H9 (cell line): ENCODE results near the gene MRC2. TPM values are rescaled to one million over a fixed set of nuclear protein-coding genes. Genes with fewer than 3 reads are reported as not detected.

Experiments
- DNase-seq: peaks from one replicate; pipeline ENCODE4 v3.0.0-alpha.2; 2017
- H2AFZ ChIP-seq: one replicate; pipeline ENCODE4 v1.6.1; 2013; ENCODE audit warnings: mild to moderate bottlenecking, low read length, control low read depth, moderate library complexity
- H2AK5ac ChIP-seq: 2 replicates; pipeline ENCODE4 v1.6.1; 2013; ENCODE audit warnings: low read length, control low read depth, mixed read lengths; ENCODE audit not compliant: insufficient read length
- H2BK120ac ChIP-seq: one replicate; pipeline ENCODE4 v1.6.1; 2013; ENCODE audit warnings: low read depth, mild to moderate bottlenecking, low read length, control low read depth, inconsistent platforms; ENCODE audit not compliant: poor library complexity, severe bottlenecking
- H2BK12ac ChIP-seq: 2 replicates; pipeline ENCODE4 v1.6.1; 2013; ENCODE audit warnings: low read length, control low read depth, mixed read lengths, low read depth; ENCODE audit not compliant: insufficient read length
- H2BK15ac ChIP-seq: 2 replicates; pipeline ENCODE4 v1.6.1; 2013; ENCODE audit warnings: low read depth, low read length, control low read depth
- H2BK20ac ChIP-seq: one replicate; pipeline ENCODE4 v1.6.1; 2013; ENCODE audit warnings: low read depth, mild to moderate bottlenecking, low read length, control low read depth, inconsistent platforms; ENCODE audit not compliant: poor library complexity, severe bottlenecking
- H2BK5ac ChIP-seq: 2 replicates; pipeline ENCODE4 v1.6.1; 2013; ENCODE audit warnings: low read length, control low read depth, mixed read lengths; ENCODE audit not compliant: insufficient read length
- H3K14ac ChIP-seq: 2 replicates; pipeline ENCODE4 v1.6.1; 2013; ENCODE audit warnings: low read length, control low read depth; ENCODE audit not compliant: insufficient read depth
- H3K18ac ChIP-seq: 2 replicates; pipeline ENCODE4 v1.6.1; 2013; ENCODE audit warnings: low read depth, mild to moderate bottlenecking, mixed read lengths, low read length, control low read depth; ENCODE audit not compliant: insufficient read length
- H3K23ac ChIP-seq: 2 replicates; pipeline ENCODE4 v1.6.1; 2013; ENCODE audit warnings: low read length, control low read depth, mixed read lengths, low read depth; ENCODE audit not compliant: insufficient read length
- H3K23me2 ChIP-seq: 2 replicates; pipeline ENCODE4 v1.6.1; 2013; ENCODE audit warnings: low read depth, mild to moderate bottlenecking, mixed read lengths, low read length, control low read depth; ENCODE audit not compliant: insufficient read length, poor library complexity, severe bottlenecking
- H3K27ac ChIP-seq: 2 replicates; pipeline ENCODE4 v1.5.1; 2013; ENCODE audit warnings: low read length, control low read depth, mixed read lengths, low read depth; ENCODE audit not compliant: insufficient read length
- H3K27me3 ChIP-seq: 2 replicates; pipeline ENCODE4 v1.6.1; 2013; ENCODE audit warnings: low read length, control low read depth, inconsistent platforms; ENCODE audit not compliant: insufficient read depth
- H3K4ac ChIP-seq: 2 replicates; pipeline ENCODE4 v1.6.1; 2013; ENCODE audit warnings: low read depth, mild to moderate bottlenecking, control low read depth, inconsistent platforms, low read length, moderate library complexity
- H3K4me1 ChIP-seq: 2 replicates; pipeline ENCODE4 v1.6.1; 2013; ENCODE audit warnings: low read length, control low read depth, inconsistent platforms; ENCODE audit not compliant: insufficient read depth
- H3K4me2 ChIP-seq: 2 replicates; pipeline ENCODE4 v1.6.1; 2013; ENCODE audit warnings: low read length, control low read depth, mixed read lengths; ENCODE audit not compliant: insufficient read length, insufficient read depth
- H3K56ac ChIP-seq: 2 replicates; pipeline ENCODE4 v1.6.1; 2013; ENCODE audit warnings: low read depth, mild to moderate bottlenecking, mixed read lengths, low read length, control low read depth; ENCODE audit not compliant: insufficient read length
- H3K79me1 ChIP-seq: 2 replicates; pipeline ENCODE4 v1.6.1; 2013; ENCODE audit warnings: low read depth, mild to moderate bottlenecking, moderate library complexity, low read length, control low read depth, inconsistent platforms; ENCODE audit not compliant: insufficient read depth, poor library complexity, severe bottlenecking
- H3K79me2 ChIP-seq: 2 replicates; pipeline ENCODE4 v1.6.1; 2013; ENCODE audit warnings: low read length, control low read depth, inconsistent platforms; ENCODE audit not compliant: insufficient read depth
- H3K9ac ChIP-seq: 2 replicates; pipeline ENCODE4 v1.6.1; 2013; ENCODE audit warnings: low read length, control low read depth, mixed read lengths; ENCODE audit not compliant: insufficient read length; ENCODE audit errors: extremely low read depth
- H3K9me3 ChIP-seq: one replicate; pipeline ENCODE4 v1.6.1; 2013; ENCODE audit warnings: low read depth, low read length, inconsistent platforms; ENCODE audit not compliant: control insufficient read depth
- H3T11ph ChIP-seq: one replicate; pipeline ENCODE4 v1.6.1; 2013; ENCODE audit warnings: mild to moderate bottlenecking, low read length, control low read depth, inconsistent platforms
- H4K20me1 ChIP-seq: one replicate; pipeline ENCODE4 v1.6.1; 2013; ENCODE audit not compliant: control insufficient read depth, insufficient read length, insufficient read depth
- H4K5ac ChIP-seq: 2 replicates; pipeline ENCODE4 v1.6.1; 2013; ENCODE audit warnings: low read depth, mild to moderate bottlenecking, mixed read lengths, low read length, control low read depth; ENCODE audit not compliant: insufficient read length
- H4K8ac ChIP-seq: replicated peaks from 2 replicates; pipeline ENCODE4 v1.6.1; 2013; ENCODE audit warnings: low read length, control low read depth, mixed read lengths, low read depth; ENCODE audit not compliant: insufficient read length
- H4K91ac ChIP-seq: 2 replicates; pipeline ENCODE4 v1.6.1; 2013; ENCODE audit warnings: low read depth, mild to moderate bottlenecking, moderate library complexity, mixed read lengths, low read length, control low read depth; ENCODE audit not compliant: insufficient read length
- H3K27ac Mint-ChIP-seq, 3 experiments: 2 replicates in 2 of 3; 3 replicates in 1 of 3; pipeline ENCODE4 v1.8.0; 2020 to 2021; ENCODE audit warnings: mixed read lengths in 3 of 3, mild to moderate bottlenecking in 1 of 3, moderate library complexity in 1 of 3
- H3K27me3 Mint-ChIP-seq: 2 replicates; pipeline ENCODE4 v1.8.0; 2021; ENCODE audit warnings: low read depth, mild to moderate bottlenecking, moderate library complexity, mixed read lengths
- H3K36me3 Mint-ChIP-seq, 3 experiments: 2 replicates in 2 of 3; 3 replicates in 1 of 3; pipeline ENCODE4 v1.8.0; 2020 to 2021; ENCODE audit warnings: low read depth in 3 of 3, mixed read lengths in 3 of 3; ENCODE audit not compliant: insufficient read depth in 1 of 3
- H3K4me1 Mint-ChIP-seq, 2 experiments: 2 replicates each; pipeline ENCODE4 v1.8.0; 2020; ENCODE audit warnings: mixed read lengths in 2 of 2
- H3K4me3 Mint-ChIP-seq, 2 experiments: 2 replicates in 1 of 2; 3 replicates in 1 of 2; pipeline ENCODE4 v1.8.0; 2020 to 2021; ENCODE audit warnings: mild to moderate bottlenecking in 2 of 2, mixed read lengths in 2 of 2, moderate library complexity in 1 of 2
- H3K9me3 Mint-ChIP-seq, 2 experiments: 2 replicates in 1 of 2; 3 replicates in 1 of 2; pipeline ENCODE4 v1.8.0; 2020; ENCODE audit warnings: mild to moderate bottlenecking in 2 of 2, mixed read lengths in 2 of 2, moderate library complexity in 1 of 2
- WGBS: extraction: QIAGEN DNeasy Blood & Tissue Kit; methylation state at CpG from one replicate; pipeline ENCODE4 v1.1.7; 2013; ENCODE audit warnings: missing lambda C conversion rate, low lambda C conversion rate, mixed read lengths; ENCODE audit not compliant: insufficient read length; ENCODE audit errors: extremely low coverage; 5-methylcytosine and 5-hydroxymethylcytosine counted together
- total RNA-seq: library from RNA; stranded (reverse); gene quantifications from 2 replicates; pipeline ENCODE4 v1.2.1, GENCODE V29; 2021
- TF ChIP-seq, protein P1 (sequence below): fragments of 200-600 bp; sonication (generic); conservative IDR thresholded peaks from 3 replicates; pipeline ENCODE4 v1.8.0; 2021; ENCODE audit warnings: antibody characterized with exemption, mild to moderate bottlenecking

The MRC2 gene
- total RNA-seq, 1 experiment from 2014 or later, result 18.7 TPM

DNA sequence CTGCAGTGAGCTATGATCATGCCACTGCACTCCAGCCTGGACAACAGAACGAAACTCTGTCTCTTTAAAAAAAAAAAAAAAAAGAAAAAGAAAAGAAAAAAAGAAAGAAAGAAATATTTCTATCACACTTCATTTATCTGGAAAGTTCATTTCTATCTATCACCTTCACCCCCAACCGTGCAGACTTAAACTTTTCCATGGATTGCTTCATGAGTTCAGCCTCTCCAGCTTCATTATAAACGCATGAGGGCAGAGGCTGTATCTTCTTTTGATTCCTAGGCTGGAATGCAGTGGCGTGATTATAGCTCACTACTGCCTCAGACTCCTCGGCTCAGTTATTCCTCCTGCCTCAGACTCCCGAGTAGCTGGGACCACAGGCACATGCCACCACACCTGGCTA is 28.2 kb downstream of the MRC2 start:
- Histone ChIP-seq H3K18ac (no peak overlapping the region), H3K9me3 (no peaks in the 10 kb centered on the region), H4K91ac (no peak overlapping the region), H3K79me2 (no peaks in the 10 kb centered on the region), H3K23me2 (peaks cover 11% of the 10 kb centered on the region), H2BK5ac (no peak overlapping the region), H4K20me1 (no peaks in the 10 kb centered on the region), H3K4me2 (no peak overlapping the region), H3K9ac (no peak overlapping the region), H2BK120ac (no peak overlapping the region), H2BK15ac (no peak overlapping the region), H3K79me1 (no peaks in the 10 kb centered on the region), H2BK20ac (no peak overlapping the region), H3K14ac (no peak overlapping the region), H4K8ac (no peak overlapping the region), H3K23ac (no peak overlapping the region), H4K5ac (no peak overlapping the region), H2AK5ac (no peak overlapping the region), H3K56ac (no peak overlapping the region), H3K4ac (no peak overlapping the region), H2AFZ (no peak overlapping the region), H3K27ac (no peak overlapping the region), H3T11ph (no peak overlapping the region), H3K4me1 (no peaks in the 10 kb centered on the region; the same call in 1 of the 2 replicates), H3K27me3 (no peaks in the 10 kb centered on the region), H2BK12ac (no peak overlapping the region)
- H3K27ac Mint-ChIP-seq, result no peak overlapping the region; a peak in 1 of 7 replicates
- peaks cover 2 to 3% of the 10 kb centered on the region in 2 experiments for H3K9me3 Mint-ChIP-seq
- no peak for DNase-seq
- no CpG with 5 or more reads among the region's 6 CpGs for WGBS
- peaks cover 18% of the 10 kb centered on the region for H3K27me3 Mint-ChIP-seq
- TF ChIP-seq, protein P1, sequence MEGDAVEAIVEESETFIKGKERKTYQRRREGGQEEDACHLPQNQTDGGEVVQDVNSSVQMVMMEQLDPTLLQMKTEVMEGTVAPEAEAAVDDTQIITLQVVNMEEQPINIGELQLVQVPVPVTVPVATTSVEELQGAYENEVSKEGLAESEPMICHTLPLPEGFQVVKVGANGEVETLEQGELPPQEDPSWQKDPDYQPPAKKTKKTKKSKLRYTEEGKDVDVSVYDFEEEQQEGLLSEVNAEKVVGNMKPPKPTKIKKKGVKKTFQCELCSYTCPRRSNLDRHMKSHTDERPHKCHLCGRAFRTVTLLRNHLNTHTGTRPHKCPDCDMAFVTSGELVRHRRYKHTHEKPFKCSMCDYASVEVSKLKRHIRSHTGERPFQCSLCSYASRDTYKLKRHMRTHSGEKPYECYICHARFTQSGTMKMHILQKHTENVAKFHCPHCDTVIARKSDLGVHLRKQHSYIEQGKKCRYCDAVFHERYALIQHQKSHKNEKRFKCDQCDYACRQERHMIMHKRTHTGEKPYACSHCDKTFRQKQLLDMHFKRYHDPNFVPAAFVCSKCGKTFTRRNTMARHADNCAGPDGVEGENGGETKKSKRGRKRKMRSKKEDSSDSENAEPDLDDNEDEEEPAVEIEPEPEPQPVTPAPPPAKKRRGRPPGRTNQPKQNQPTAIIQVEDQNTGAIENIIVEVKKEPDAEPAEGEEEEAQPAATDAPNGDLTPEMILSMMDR, result no peak
- H3K4me1 Mint-ChIP-seq, result peaks cover 13 to 27% of the 10 kb centered on the region in 2 experiments
- no peak overlapping the region for H3K4me3 Mint-ChIP-seq
- peaks cover 3 to 13% (median 9%) of the 10 kb centered on the region in 3 experiments; a peak in 6 of 7 replicates for H3K36me3 Mint-ChIP-seq
